Measurements from ENCODE around the gene BCAS3.
A peak's percentile ranks its signal among the peaks of the same experiment; 100 is the strongest.

BCAS3 gene

GRCh38 chr17:61280338-61280737 lies 602.7 kb downstream of the BCAS3 start:
- no peak for DNase-seq

GRCh38 chr17:61280851-61281250 lies 603.2 kb downstream of the BCAS3 start:
- no peak for DNase-seq

GRCh38 chr17:61282377-61282776 lies 604.7 kb downstream of the BCAS3 start:
- DNase-seq: no peak

GRCh38 chr17:61283043-61283442 lies 605.4 kb downstream of the BCAS3 start:
- DNase-seq: no peak

GRCh38 chr17:61284174-61284573 lies 606.5 kb downstream of the BCAS3 start:
- no peak for DNase-seq

GRCh38 chr17:61284746-61285145 lies 607.1 kb downstream of the BCAS3 start:
- DNase-seq: no peak

GRCh38 chr17:61285526-61286320 lies 608.1 kb downstream of the BCAS3 start:
- peak; percentile 18 to 27 for DNase-seq

GRCh38 chr17:61286449-61286848 lies 608.8 kb downstream of the BCAS3 start:
- DNase-seq: no peak

- DNase-seq: no peak
These were observed 612.0 kb downstream of the BCAS3 start for GRCh38 chr17:61289408-61290385.

GRCh38 chr17:61291451-61292285 lies 614.0 kb downstream of the BCAS3 start:
- no peak for DNase-seq

GRCh38 chr17:61294286-61294685 lies 616.6 kb downstream of the BCAS3 start:
- DNase-seq: no peak

GRCh38 chr17:61294777-61295176 lies 617.1 kb downstream of the BCAS3 start:
- DNase-seq: no peak

GRCh38 chr17:61296058-61296457 lies 618.4 kb downstream of the BCAS3 start:
- no peak for DNase-seq

- DNase-seq: no peak
These were observed 622.2 kb downstream of the BCAS3 start for GRCh38 chr17:61299517-61300513.

GRCh38 chr17:61302953-61303816 lies 625.5 kb downstream of the BCAS3 start:
- no peak for DNase-seq

GRCh38 chr17:61303817-61304096 lies 626.1 kb downstream of the BCAS3 start:
- no peak for DNase-seq

GRCh38 chr17:61305024-61305423 lies 627.4 kb downstream of the BCAS3 start:
- DNase-seq: no peak

GRCh38 chr17:61306003-61306402 lies 628.4 kb downstream of the BCAS3 start:
- no peak for DNase-seq

- no peak for DNase-seq
These were observed 630.5 kb downstream of the BCAS3 start for GRCh38 chr17:61307905-61308886.

All from stimulated activated CD4-positive, alpha-beta T cell treated with anti-CD3 and anti-CD28 coated beads, Interleukin-2, amount 100 ng/mL, for 24 hours (primary cell).